ENCODE results near the gene POLR3H. TPM values are rescaled to one million over a fixed set of nuclear protein-coding genes. Genes with fewer than 3 reads are reported as not detected.

POLR3H gene
- total RNA-seq, 1 donor, result 27.7 TPM

DNA sequence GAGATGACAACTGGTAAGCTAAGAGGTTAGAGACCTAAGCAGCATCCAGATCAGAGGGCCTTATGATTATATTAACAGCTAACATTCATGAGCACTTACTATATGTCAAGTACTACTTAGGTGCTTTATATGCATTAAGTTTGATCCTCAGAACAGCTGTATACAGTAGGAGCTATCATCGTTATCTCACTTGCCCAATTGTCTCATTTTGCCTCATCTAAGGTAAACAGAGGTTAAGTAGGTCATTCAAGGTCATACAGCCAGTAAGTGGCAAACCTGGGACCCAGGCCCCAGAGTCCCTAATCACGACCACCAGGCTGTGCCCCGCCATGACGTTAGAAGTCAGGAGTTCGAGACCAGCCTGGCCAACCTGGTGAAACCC lies 4.6 kb upstream of the POLR3H start:
- no peak overlapping the region for H3K4me3 ChIP-seq (ENCODE audit: low read depth, low read length)
- TF ChIP-seq, protein P1, sequence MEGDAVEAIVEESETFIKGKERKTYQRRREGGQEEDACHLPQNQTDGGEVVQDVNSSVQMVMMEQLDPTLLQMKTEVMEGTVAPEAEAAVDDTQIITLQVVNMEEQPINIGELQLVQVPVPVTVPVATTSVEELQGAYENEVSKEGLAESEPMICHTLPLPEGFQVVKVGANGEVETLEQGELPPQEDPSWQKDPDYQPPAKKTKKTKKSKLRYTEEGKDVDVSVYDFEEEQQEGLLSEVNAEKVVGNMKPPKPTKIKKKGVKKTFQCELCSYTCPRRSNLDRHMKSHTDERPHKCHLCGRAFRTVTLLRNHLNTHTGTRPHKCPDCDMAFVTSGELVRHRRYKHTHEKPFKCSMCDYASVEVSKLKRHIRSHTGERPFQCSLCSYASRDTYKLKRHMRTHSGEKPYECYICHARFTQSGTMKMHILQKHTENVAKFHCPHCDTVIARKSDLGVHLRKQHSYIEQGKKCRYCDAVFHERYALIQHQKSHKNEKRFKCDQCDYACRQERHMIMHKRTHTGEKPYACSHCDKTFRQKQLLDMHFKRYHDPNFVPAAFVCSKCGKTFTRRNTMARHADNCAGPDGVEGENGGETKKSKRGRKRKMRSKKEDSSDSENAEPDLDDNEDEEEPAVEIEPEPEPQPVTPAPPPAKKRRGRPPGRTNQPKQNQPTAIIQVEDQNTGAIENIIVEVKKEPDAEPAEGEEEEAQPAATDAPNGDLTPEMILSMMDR (IDR thresholded peaks at IDR 0.05; ENCODE audit: insufficient read depth, low read length), result no peak
- DNase-seq (ENCODE audit: low read depth), result no peak

- DNase-seq (ENCODE audit: low read depth), result no peak
- TF ChIP-seq, protein P1 (IDR thresholded peaks at IDR 0.05; ENCODE audit: insufficient read depth, low read length), result no peak
These were observed 604 bp upstream of the POLR3H start for GRCh38 chr22:41544671-41545476.

GRCh38 chr22:41542224-41542623 lies 2.0 kb downstream of the POLR3H start:
- TF ChIP-seq, protein P1 (IDR thresholded peaks at IDR 0.05; ENCODE audit: insufficient read depth, low read length), result no peak
- no peak for DNase-seq (ENCODE audit: low read depth)
- H3K4me3 ChIP-seq (ENCODE audit: low read depth, low read length), result no peak overlapping the region

More at GRCh38 chr22:41544671-41545476, 604 bp upstream of the POLR3H start:
- peak overlapping the region; percentile 65 for H3K4me3 ChIP-seq (ENCODE audit: low read depth, low read length)

- TF ChIP-seq, protein P1 (IDR thresholded peaks at IDR 0.05; ENCODE audit: insufficient read depth, low read length), result no peak
- H3K4me3 ChIP-seq (ENCODE audit: low read depth, low read length), result peak overlapping the region; percentile 17
- DNase-seq (ENCODE audit: low read depth), result no peak
These were observed 2.8 kb downstream of the POLR3H start for GRCh38 chr22:41541484-41541883.

DNA sequence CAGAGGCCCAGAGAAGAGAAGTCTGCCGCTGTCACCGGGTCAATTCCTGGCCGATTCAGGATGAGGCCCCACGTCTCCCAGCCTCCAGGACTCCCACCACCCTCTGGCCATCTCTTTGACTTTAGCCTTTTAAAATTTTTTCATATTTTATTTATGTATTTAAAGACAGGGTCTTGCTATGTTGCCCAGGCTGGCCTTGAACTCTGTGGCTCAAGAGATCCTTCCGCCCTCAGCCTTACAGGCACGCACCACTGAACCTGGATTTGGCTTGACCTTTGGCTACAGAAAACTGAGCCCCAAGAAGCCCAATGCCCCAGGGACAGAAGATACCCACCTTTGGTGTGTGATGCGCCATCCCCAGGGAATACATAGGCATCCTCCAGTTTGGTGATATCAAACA lies 3.9 kb downstream of the POLR3H start:
- DNase-seq (ENCODE audit: low read depth), result no peak
- TF ChIP-seq, protein P1 (IDR thresholded peaks at IDR 0.05; ENCODE audit: insufficient read depth, low read length), result no peak

DNA sequence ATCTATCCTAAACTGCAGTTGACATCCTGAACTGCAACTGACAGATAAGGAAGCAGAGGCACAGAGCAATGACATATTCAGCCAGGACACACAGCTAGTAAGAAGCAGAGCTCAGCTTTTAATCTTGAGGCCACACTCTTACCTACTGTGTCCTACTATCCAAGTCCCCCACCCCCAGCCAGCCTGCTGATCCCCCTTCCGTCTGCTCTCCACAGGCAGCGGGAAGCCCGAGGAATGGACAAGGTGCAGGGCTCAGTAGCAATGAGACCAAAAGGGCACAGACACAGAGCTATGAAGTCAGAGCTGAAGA lies 4.3 kb downstream of the POLR3H start:
- TF ChIP-seq, protein P1 (IDR thresholded peaks at IDR 0.05; ENCODE audit: insufficient read depth, low read length), result no peak
- no peak for DNase-seq (ENCODE audit: low read depth)
- H3K4me3 ChIP-seq (ENCODE audit: low read depth, low read length), result no peak overlapping the region

More for the DNA sequence above, 3.9 kb downstream of the POLR3H start:
- no peak overlapping the region for H3K4me3 ChIP-seq (ENCODE audit: low read depth, low read length)
